RWPE2 (cell line): ENCODE results near the gene RAP1GDS1.
"Not testable (repeated sequence)": the region's sequence is repeated elsewhere in the genome, so short reads cannot be mapped to it uniquely, and the experiment has no call there.

ENCODE experiments used
- ATAC-seq: fragments of 200-7000 bp; cut with Tn5 transposase; 3 replicates; pipeline ENCODE4 v1.9.1; 2021; ENCODE audit warnings: low read depth
- DNase-seq: peaks from one replicate; pipeline ENCODE4 v3.0.0-alpha.2; 2020; ENCODE audit warnings: low spot score
- H3K27ac ChIP-seq: fragments of 450-650 bp; 2 replicates; pipeline ENCODE4 v1.5.1; 2017; ENCODE audit warnings: mild to moderate bottlenecking; ENCODE audit not compliant: poor library complexity, severe bottlenecking
- H3K27me3 ChIP-seq: fragments of 250-450 bp; sonication (Bioruptor Pico); 2 replicates; pipeline ENCODE4 v1.5.1; 2021; ENCODE audit warnings: mild to moderate bottlenecking, moderate library complexity; ENCODE audit not compliant: insufficient read depth, poor library complexity, severe bottlenecking
- H3K36me3 ChIP-seq: fragments of 250-450 bp; sonication (Bioruptor Pico); 2 replicates; pipeline ENCODE4 v1.5.1; 2020; ENCODE audit warnings: low read depth, mild to moderate bottlenecking, moderate library complexity
- H3K4me1 ChIP-seq: fragments of 250-450 bp; sonication (Bioruptor Pico); 2 replicates; pipeline ENCODE4 v1.5.1; 2021; ENCODE audit warnings: mild to moderate bottlenecking, moderate library complexity; ENCODE audit not compliant: insufficient read depth, poor library complexity, severe bottlenecking
- H3K4me3 ChIP-seq: fragments of 250-450 bp; sonication (Bioruptor Pico); 2 replicates; pipeline ENCODE4 v1.5.1; 2021; ENCODE audit warnings: mild to moderate bottlenecking, moderate library complexity; ENCODE audit not compliant: severe bottlenecking
- H3K9me3 ChIP-seq: fragments of 250-450 bp; sonication (Bioruptor Pico); 2 replicates; pipeline ENCODE4 v1.5.1; 2021; ENCODE audit warnings: mild to moderate bottlenecking, moderate library complexity; ENCODE audit not compliant: severe bottlenecking
- CTCF ChIP-seq: fragments of 450-650 bp; IDR thresholded peaks from one replicate; pipeline ENCODE4 v1.5.1; 2017; ENCODE audit warnings: mild to moderate bottlenecking, moderate library complexity; ENCODE audit not compliant: poor library complexity, severe bottlenecking

RAP1GDS1 gene

GRCh38 chr4:98352940-98353339 is 91.8 kb downstream of the RAP1GDS1 start:
- Histone ChIP-seq H3K4me3 (no peak overlapping the region), H3K4me1 (no peaks in the 10 kb centered on the region), H3K9me3 (peaks cover 3% of the 10 kb centered on the region), H3K27me3 (no peaks in the 10 kb centered on the region), H3K36me3 (peaks cover 27% of the 10 kb centered on the region), H3K27ac (no peak overlapping the region)
- ATAC-seq (no peak), DNase-seq (no peak)
- TF ChIP-seq CTCF: no peak

- Histone ChIP-seq H3K36me3 (peaks cover 14% of the 10 kb centered on the region), H3K4me1 (no peaks in the 10 kb centered on the region), H3K4me3 (no peak overlapping the region), H3K27me3 (no peaks in the 10 kb centered on the region), H3K27ac (no peak overlapping the region), H3K9me3 (no peaks in the 10 kb centered on the region)
- no peak for ATAC-seq
- DNase-seq: no peak
- no peak for TF ChIP-seq CTCF
Measured at GRCh38 chr4:98358630-98359248, 97.6 kb downstream of the RAP1GDS1 start.

GRCh38 chr4:98359646-98360045 is 98.5 kb downstream of the RAP1GDS1 start:
- Histone ChIP-seq H3K36me3 (peaks cover 12% of the 10 kb centered on the region), H3K27ac (no peak overlapping the region), H3K27me3 (no peaks in the 10 kb centered on the region), H3K4me3 (no peak overlapping the region), H3K4me1 (no peaks in the 10 kb centered on the region), H3K9me3 (no peaks in the 10 kb centered on the region)
- ATAC-seq (no peak), DNase-seq (no peak)
- TF ChIP-seq CTCF: no peak

- H3K36me3 ChIP-seq: peaks cover 24% of the 10 kb centered on the region
- TF ChIP-seq CTCF: no peak
- H3K27ac ChIP-seq: no peak overlapping the region
- no peaks in the 10 kb centered on the region for H3K27me3 ChIP-seq
- H3K4me3 ChIP-seq: no peak overlapping the region
- no peaks in the 10 kb centered on the region for H3K4me1 ChIP-seq
- no peak for DNase-seq
- ATAC-seq: no peak
- H3K9me3 ChIP-seq: peaks cover 5% of the 10 kb centered on the region
Measured at GRCh38 chr4:98363431-98363830, 102.2 kb downstream of the RAP1GDS1 start.

- not testable (repeated sequence) for H3K27me3 ChIP-seq, ATAC-seq, H3K4me3 ChIP-seq, DNase-seq, H3K9me3 ChIP-seq, H3K4me1 ChIP-seq, H3K27ac ChIP-seq
- peaks cover 32% of the 10 kb centered on the region for H3K36me3 ChIP-seq
Measured at GRCh38 chr4:98366275-98366674, 105.1 kb downstream of the RAP1GDS1 start.

- H3K4me1 ChIP-seq, H3K4me3 ChIP-seq, H3K9me3 ChIP-seq, DNase-seq, H3K27me3 ChIP-seq, ATAC-seq, H3K27ac ChIP-seq: not testable (repeated sequence)
- peaks cover 36% of the 10 kb centered on the region for H3K36me3 ChIP-seq
Measured at GRCh38 chr4:98368000-98368399, 106.8 kb downstream of the RAP1GDS1 start.
